ENCODE results near the gene FOXRED1.
"Not testable (repeated sequence)": the region's sequence is repeated elsewhere in the genome, so short reads cannot be mapped to it uniquely, and the experiment has no call there.

Gene FOXRED1

DNA sequence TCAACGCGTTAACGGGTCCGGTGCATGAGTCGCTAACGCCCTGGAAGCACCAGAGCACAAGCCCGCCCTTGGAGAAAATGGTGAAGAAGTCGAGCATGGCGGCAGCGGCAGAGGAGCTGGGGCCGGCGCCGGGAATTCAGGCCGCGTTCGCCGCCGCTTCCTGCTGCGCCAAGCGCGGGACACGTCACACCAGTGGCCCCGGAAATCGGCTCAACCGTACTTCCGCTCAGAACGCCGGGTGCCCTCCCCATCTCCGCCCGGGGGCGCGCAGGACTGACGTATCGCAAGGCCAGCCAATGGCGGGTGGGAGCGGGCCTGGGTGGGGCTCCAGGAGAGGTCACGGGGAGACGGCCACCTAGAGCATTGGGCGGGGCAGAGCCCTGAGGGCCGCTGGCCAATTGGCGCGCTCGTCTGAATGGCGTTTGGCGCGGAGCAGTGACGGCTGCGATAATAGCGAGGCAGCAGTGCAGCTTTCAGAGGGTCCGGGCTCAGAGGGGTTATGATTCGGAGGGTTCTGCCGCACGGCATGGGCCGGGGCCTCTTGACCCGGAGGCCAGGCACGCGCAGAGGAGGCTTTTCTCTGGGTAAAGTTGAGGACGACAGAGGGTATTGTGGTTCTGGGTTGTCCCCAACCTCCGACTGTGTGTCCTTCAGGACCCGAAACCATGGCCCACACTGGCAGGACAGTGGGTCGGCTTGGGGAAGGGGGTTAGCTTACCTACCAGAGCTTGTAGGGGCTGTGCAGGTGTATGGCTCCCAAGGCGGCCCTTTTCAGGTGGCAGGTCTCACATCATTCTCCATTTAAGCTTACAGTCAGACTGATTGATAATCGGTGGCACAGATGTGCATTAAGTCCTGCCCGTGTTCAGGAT lies at the start of gene FOXRED1, which contains the start of gene SRPRA:
FOXRED1 (plus strand) TSS at position 447 of the 872 bp plus-strand sequence; CDS start at position 500, 53 bp downstream.
SRPRA (minus strand) TSS at position 188 of the 872 bp plus-strand sequence; CDS start at position 97, 91 bp downstream.
- peak; percentile 97 for DNase-seq

DNA sequence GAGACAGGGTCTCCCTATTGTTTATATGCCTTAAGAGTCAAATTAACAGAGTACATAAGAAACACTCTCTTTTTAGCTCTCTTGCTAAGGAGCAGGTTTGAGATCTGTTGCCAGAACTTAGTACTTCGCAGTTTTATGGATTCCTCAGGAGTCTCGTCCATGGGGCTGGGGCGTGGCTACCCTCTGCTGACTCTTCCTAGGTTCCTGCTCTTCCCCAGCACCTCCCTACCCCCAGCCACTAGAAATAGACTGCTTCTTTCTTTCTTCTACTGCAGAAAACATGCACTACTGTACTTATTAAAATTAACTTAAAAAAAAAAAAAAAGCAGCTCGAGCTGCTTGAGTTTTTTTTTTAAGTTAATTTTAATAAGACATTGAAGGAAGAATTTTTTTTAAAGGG lies 49.4 kb upstream of the FOXRED1 start:
- no peak for DNase-seq

DNA sequence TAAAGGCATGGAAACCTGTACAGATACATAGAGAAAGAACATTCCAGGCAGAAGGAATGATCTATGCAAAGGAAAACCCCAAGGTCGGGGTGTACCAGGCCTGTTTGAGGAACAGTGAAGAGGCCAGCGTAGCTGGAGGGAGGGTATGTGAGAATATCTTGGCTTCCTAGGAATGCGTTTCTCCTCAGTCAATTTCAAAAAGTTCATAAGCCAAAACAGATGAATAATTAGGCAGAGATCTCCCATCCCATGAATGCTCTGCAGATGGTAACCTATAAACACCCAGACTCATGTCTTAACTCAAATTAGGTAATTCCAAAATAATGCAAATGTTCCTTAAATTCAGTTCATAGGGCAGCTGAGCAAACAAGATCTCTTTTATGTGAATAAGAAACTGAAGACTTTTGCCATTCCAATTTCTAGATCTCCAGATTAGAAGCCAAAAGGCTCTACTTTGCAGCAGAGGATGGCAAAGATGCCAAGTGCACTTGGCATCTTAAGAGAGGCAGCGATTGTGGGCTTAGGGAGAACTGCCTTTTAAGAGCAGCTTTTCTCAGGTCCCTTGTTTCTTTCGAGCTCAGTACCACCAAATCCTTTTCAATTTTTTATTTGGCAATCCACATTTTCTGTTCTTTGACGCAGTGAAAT lies 44.2 kb upstream of the FOXRED1 start:
- no peak for DNase-seq

DNA sequence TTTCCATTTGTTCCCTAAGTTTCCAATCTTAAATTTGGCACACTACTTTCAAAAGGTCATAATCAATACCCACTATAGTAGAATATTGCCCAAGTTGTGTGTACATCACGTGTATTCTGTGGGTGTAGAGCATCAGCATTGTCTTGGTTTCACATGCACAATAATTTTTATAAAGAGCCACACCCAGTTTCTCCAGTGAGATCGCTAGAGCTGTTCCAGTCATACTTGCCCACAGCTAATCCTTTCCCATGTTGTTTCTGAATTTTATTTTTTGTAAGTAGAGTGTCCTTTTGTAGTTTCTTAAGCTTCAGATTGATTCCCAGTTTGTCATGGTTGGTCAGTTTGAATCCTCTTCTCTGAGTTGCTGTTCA lies 43.7 kb upstream of the FOXRED1 start:
- DNase-seq = no peak

DNA sequence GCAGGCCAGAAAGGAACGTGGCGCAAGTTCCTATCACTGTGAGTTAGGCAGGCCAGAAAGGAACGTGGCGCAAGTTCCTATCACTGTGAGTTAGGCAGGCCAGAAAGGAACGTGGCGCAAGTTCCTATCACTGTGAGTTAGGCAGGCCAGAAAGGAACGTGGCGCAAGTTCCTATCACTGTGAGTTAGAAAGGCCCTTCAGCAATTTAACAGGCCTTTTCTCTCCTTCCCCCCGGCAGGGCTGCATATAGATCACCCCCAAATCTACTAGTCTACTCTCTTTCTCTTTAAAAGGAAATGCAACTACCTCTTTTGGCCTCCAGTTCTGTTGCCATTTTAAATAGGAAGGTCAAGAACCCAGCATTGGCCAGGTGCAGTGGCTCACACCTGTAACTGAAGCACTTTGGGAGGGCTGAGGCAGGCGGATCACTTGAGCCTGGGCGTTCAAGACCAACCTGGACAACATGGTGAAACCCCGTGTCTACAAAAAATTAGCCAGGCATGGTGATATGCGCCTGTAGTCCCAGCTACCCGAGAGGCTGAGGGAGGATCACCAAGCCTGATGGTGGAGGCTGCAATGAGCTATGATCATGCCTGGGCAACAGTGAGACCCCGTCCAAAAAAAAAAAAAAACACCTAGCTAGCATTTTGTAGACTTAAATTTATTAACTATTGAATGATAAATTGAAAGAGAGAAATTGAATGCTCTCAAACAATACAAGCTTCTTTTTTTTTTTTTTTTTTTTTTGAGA lies 42.4 kb upstream of the FOXRED1 start:
- DNase-seq = no peak

DNA sequence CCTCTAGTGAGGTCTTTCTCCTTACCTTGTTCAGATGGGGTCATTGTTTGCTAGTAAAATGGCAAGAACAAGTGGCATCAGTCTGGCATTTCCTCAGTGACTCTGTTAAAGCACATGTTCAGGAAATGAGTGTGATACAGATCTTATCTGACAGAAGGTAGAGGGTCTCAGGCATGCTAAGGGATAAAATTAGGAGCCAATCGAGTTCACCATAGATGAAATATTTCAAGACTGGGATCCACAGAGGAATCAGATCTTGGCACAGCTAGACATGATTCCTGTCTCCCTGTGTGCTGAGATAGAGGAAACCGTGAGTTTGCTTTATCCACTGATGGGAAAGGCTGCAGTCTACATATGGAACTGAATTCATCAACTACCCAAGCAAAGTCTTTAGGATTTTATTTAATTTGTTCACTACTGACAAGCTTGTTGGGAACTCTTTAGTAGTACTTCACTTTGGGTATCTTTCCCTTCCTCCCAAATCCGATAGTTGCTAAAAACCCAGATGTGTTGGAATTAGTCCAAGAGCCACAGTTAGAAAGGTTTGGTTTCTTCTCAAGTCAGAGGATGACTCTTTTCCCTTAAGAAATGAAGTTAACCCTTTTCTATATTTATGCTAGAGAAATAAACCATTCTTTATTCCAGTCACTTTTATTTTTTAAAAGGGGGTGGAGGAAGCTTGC lies 39.0 kb upstream of the FOXRED1 start:
- no peak for DNase-seq

DNA sequence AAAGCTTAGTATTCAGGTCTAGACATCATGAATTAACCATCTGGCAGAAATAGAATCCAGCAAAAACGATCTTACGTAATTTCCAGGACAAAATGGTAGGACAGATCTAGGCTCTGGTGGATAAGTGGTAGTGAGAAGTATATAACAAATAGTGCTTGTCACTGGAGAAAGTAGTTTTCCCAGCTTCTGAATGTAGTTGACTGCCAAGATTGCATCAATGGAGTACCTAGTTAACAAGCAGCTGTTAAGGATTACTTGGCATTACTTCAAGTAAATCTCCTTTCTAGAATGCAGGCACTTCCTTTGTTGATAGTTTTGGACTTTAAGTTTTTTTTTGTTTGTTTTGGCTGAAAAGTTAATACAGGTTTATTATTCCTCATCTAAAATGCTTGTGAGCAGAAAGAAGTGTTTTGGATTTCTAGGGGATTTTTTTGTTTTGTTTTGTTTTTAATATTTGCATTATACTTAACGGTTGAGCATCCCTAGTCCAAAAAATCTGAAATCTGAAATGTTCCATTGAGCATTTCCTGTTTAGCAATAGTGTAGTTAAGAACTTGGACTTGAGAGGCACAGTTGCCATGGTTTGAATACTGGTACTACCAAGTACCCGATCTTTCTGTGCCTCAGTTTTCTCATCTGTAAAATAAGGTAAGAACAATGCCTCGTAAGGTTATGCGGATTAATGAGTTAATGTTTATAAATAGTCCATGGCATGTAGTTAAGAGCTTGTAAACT lies 37.1 kb upstream of the FOXRED1 start:
- DNase-seq = no peak

DNA sequence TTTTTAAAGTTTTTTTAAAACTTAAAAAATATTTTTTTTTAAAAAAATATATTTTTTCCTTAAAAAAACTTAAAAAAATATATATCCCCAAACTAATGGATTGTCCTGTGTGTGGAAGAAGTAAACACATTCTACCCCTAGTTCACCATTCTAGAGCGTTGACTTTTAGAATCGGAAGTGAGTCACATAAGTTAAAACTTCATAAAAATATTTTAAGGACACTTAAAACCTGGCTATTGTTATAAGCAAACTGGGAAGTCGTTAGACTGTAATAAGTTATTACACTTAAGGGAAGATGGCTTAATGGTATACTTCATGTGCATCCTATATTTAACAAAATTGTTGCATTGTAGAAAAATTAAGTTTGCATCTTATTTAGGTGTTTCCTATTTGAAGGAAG lies 36.3 kb upstream of the FOXRED1 start:
- DNase-seq = no peak

DNA sequence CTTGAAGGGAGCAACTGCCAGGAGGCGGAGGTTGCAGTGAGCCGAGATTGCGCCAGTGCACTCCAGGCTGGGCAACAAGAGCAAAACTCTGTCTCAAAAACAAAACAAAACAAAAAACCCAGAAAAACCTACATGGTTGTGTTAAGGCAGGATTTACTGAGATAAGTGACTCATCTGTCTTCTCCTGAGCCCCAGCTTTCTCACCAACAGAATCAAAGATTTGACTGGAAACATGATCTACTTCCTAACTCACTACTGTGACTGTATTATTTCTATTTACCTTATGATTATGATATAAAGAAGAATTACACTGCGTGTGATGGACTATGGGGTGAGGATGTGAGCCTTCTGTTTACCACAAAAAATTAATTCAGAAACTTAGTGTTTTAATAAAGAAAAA lies 35.6 kb upstream of the FOXRED1 start:
- no peak for DNase-seq

DNA sequence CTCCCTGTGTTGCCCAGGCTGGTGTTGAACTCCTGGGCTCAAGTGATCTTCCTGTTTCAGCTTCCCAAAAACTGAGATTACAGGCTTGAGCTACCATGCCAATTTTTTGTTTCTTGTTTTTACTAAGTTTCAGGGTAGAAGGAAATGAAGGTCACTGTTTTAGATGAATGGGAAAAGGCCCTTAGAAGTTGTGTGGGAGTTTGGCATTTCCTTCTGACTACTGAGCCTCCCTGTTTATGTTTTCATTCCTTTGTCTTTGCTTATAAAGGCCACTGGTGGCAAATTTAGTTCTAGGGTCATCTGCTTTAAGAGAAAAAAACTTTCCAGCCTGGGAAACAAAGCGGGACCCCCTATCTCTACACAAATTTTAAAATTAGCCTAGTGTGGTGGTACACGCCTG lies 22.3 kb upstream of the FOXRED1 start:
- DNase-seq = no peak

DNA sequence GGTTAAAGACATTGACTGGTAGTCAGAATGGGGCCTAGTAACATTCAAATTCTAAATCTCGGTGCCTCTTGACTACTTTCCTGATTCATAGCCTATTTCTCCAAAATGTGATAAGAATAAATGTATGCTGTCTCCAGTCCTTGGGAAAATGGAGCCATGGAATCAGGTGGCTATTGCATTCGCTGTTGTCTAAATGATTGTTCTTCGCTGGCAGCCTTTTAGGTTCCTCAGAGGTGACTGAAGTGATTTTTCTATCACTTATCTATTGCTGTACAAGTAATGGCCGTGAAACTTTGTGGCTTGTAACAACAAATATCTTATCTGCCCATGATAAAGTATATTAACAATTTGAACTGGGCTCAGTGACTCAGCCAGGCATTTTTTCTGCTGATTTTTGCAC lies 15.7 kb upstream of the FOXRED1 start:
- no peak for DNase-seq

DNA sequence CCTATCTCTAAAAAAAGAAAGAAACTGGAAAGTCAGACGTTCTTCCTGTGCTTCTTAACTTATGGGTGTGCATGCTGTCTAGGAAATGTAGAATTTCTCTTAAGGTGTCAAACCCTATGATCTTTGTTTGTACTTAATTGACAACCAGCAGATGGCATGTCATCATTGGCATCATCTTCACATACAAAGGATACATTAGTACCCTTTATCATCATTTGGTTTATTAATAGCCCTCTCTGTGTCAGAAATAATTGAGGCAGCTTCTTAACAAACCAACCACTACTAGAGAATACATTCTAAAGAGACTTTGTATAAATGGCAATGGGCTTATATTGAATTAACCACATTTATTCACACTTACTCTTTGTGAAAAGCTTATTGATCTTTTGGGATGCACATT lies 14.1 kb upstream of the FOXRED1 start:
- no peak for DNase-seq

DNA sequence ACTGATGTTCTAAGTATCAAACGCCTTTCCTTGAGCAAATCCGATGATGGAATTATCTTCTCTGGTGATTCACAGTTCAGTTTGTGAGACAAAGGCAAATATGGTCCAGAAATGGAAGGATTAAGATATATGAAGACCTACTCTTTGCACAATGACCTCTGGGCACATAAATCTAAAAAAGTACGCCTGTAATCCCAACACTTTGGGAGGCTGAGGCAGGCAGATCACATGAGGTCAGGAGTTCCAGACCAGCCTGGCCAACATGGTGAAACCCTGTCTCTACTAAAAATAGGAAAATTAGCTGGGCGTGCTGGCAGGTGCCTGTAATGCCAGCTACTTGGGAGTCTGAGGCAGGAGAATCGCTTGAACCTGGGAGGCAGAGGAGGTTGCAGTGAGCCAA lies 13.4 kb upstream of the FOXRED1 start:
- DNase-seq = not testable (repeated sequence)

DNA sequence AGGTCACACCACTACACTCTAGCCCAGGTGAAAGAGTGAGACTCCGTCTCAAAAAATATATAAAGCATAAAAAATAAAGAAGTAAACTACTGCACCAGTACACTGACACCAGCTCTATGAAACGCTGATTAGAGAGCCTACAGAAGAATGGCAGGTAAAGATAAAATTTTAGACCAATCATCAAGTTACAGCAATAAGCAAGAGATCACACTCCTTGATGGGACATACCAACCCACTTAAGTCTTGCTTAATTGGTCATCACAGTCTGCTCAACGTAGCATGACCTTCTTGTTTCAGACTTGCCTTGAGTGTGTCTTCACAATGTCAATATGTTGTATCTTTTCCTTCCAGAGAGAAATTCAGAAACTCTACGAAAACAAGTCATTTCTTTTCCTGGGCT lies 12.7 kb upstream of the FOXRED1 start:
- no peak for DNase-seq

DNA sequence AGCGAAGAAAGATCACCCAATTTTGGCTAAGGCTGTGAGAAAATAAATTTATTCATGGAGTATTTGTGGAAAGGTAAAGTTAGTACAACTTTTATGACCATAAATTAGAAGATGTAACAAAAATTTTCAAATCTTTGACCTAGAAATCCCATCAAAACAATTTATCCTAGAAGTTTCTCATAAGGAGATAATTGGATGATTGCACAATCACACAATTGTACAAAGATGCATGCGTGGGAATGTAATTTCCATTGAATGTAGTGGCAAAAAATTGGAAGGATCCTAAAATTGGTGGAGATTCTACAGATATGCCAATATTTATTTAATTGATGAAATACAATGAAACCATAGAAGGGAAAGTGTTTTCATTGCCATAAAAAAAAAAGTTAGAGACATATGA lies 11.8 kb upstream of the FOXRED1 start:
- no peak for DNase-seq

DNA sequence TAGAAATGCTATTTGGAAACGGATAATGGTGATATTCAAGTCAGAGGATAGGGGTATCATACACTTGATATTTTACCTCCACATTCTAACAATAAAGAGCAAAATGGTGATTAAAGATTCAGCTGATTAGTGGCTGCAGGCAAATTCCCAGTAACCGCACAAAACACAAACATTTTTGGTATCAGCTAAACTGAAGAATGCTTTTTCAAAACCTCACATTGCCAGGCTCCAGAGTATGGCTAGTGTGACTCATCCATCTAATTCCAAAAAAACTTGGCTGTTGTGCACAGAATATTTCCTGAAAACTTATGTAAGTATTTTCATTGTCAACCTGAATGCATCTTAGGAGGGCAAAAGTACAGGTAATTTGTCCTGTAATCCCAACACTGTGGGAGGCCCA lies 11.2 kb upstream of the FOXRED1 start:
- DNase-seq = no peak

DNA sequence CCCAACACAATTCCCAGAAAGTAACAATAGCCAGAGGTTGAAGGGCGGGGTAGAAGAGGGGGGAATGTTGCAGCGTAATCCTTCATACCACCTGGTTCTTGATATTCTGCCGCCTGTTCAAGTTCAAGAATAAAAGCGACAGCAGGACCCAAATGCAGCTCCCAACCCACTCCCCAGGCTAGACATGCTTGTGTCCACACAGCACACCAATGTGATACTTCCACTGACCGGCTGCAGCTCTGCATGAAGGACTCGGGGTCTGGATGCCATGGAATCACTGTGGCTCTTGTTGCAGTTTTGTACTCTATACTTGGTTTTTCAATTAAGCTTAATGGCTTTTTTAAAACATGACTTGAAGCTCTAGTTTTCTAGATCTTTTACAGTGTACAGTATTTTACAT lies 6.7 kb upstream of the FOXRED1 start:
- DNase-seq = no peak

DNA sequence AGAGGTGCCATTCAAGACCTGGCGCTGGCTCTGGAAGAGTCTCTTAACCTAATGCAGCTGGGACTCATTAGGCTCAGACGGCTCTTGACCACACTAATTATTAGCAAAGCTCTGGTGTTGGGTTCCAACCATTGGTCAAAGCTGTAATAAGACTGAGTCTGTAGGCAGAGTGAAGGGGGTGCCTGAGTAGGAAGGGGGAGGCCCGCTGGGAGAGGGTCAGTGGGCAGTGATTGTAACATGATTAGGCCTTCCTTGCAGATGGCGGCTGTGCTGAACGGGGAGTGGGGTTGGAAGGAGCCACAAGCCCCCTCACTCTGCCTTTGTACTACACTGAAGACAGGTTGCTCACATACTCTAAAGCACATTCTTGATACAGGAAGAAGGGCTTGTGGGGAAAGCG lies 5.5 kb upstream of the FOXRED1 start:
- no peak for DNase-seq

DNA sequence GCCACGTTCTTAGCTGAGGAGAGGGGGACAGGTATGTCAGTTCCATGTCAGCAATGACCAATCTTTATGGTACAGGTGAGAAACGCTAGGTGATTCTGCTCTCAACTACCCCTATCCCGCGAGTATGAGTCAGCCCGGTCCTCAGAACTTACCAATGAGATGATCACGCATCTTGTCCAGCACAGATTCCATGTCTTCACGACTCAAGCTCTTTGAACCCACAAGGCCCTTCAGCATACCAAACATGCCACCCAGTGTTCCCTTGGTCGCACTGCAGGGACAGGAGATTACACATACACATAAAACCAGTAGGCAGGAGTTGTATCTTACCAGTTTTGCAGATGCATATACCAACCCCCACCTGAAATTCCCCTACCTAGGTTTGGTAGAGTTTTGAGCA lies 3.1 kb upstream of the FOXRED1 start:
- DNase-seq = no peak

DNA sequence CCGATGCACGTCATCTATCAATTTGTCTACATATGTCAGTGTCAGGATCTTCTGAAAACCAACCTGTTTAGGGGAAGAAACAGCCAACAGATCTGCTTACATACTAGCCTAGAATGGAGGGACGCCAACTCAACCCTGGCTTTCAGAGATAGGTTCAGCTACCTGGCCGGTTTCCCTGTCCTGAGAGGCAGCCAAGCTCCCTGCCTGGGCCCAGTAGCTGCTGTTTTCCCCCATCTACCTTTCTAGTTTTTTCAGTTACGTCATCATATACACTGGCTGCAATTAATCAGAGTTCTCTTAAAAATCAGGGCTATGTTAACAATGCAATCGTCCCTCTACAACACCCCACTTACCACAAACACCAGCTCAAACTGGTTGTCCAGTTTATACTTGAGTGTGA lies 1.3 kb upstream of the FOXRED1 start:
- DNase-seq = no peak

DNA sequence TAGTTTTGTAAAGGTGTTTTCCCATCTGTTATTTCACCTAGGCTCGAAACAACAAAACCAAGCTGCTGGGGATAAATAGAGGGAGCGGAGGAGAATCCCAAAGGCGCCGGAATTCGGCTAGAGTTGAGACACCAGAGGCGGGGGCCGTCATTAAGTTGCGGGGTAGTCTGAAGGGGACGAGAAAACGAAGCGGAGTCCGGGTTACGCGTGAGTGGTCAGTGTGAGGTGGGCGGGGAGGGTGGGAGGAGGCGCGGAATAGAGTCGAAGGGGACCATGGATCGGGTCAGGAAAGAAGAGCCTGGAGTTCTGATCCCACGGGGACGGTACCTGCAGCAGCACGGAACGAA lies 620 bp upstream of the FOXRED1 start:
- DNase-seq = no peak

DNA sequence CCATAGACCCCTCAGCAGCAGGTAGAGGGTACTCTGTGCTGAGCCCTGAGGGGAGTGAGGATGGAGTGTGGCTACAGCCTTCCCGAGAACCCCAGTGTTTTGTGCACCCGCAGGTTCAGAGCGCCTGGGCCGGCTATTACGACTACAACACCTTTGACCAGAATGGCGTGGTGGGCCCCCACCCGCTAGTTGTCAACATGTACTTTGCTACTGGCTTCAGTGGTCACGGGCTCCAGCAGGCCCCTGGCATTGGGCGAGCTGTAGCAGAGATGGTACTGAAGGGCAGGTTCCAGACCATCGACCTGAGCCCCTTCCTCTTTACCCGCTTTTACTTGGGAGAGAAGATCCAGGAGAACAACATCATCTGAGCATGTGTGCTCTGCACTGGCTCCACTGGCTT lies 8.4 kb downstream of the FOXRED1 start:
- no peak for DNase-seq

DNA sequence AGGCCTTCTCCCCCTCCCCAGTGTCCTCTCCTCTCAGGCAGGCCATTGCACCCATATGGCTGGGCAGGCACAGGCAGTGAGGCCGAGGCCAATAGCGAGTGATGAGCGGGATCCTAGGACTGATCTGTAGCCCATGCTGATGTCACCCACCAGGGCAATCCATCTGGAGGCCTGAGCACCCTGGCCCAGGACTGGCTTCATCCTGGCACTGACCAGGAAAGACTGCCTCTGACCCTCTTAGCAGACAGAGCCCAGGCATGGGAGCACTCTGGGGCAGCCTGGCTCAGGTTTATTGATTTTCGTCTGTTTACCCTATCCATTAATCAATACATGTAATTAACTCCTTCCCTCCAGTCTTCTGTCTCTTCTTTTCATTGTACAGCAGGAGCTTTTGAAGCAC lies 8.8 kb downstream of the FOXRED1 start:
- no peak for DNase-seq
